Effector memory CD4-positive, alpha-beta T cell (primary cell): ENCODE results near the gene MC4R.
"Not testable (repeated sequence)": the region's sequence is repeated elsewhere in the genome, so short reads cannot be mapped to it uniquely, and the experiment has no call there.

Source experiments
- DNase-seq, 3 donors: peaks; one replicate each; pipeline ENCODE4 v3.0.0-alpha.2; 2020
- H3K27ac ChIP-seq: 2 replicates; pipeline ENCODE4 v1.7.0; 2013; ENCODE audit warnings: mild to moderate bottlenecking, low read length, moderate library complexity; ENCODE audit not compliant: insufficient read depth, poor library complexity, severe bottlenecking
- H3K27me3 ChIP-seq: replicated peaks from 2 replicates; pipeline ENCODE4 v1.7.0; 2013; ENCODE audit warnings: mild to moderate bottlenecking, low read length; ENCODE audit not compliant: insufficient read depth, control insufficient read depth, poor library complexity, severe bottlenecking
- H3K36me3 ChIP-seq: 2 replicates; pipeline ENCODE4 v1.7.0; 2013; ENCODE audit warnings: mild to moderate bottlenecking, low read length, moderate library complexity; ENCODE audit not compliant: control insufficient read depth, insufficient read depth
- H3K4me1 ChIP-seq: 2 replicates; pipeline ENCODE4 v1.7.0; 2013; ENCODE audit warnings: low read length, mild to moderate bottlenecking; ENCODE audit not compliant: control insufficient read depth, insufficient read depth, poor library complexity, severe bottlenecking
- H3K4me3 ChIP-seq: 2 replicates; pipeline ENCODE4 v1.7.0; 2013; ENCODE audit warnings: low read length, low read depth, mild to moderate bottlenecking; ENCODE audit not compliant: insufficient read depth, poor library complexity, severe bottlenecking
- H3K9me3 ChIP-seq: 2 replicates; pipeline ENCODE4 v1.7.0; 2013; ENCODE audit warnings: mild to moderate bottlenecking, low read length, moderate library complexity; ENCODE audit not compliant: control insufficient read depth
- total RNA-seq, 3 donors: gene quantifications; one replicate each; lab custom pipeline; 2026; lab: John Stamatoyannopoulos, UW

MC4R gene
- total RNA-seq: 0 reads per million in 3 donors

- no peaks in the 10 kb centered on the region for H3K27me3 ChIP-seq
- DNase-seq: no peak
- H3K4me3 ChIP-seq: no peak within 1 kb of the TSS
- no peaks in the 10 kb centered on the region for H3K9me3 ChIP-seq
- H3K4me1 ChIP-seq: no peaks in the 10 kb centered on the region
- H3K36me3 ChIP-seq: no peaks in the 10 kb centered on the region
- no peak within 1 kb of the TSS for H3K27ac ChIP-seq
These were observed at the start of gene MC4R for GRCh38 chr18:60372596-60372995. Gene MC4R (minus strand): TSS chr18:60372775. CDS start chr18:60372349, 426 bp downstream.

GRCh38 chr18:60422306-60422705 is 49.7 kb upstream of the MC4R start:
- H3K36me3 ChIP-seq, DNase-seq, H3K27me3 ChIP-seq, H3K27ac ChIP-seq, H3K9me3 ChIP-seq, H3K4me1 ChIP-seq, H3K4me3 ChIP-seq: not testable (repeated sequence)

GRCh38 chr18:60421356-60422118 is 49.0 kb upstream of the MC4R start:
- no peaks in the 10 kb centered on the region for H3K4me1 ChIP-seq
- DNase-seq: no peak
- no peaks in the 10 kb centered on the region for H3K27me3 ChIP-seq
- H3K9me3 ChIP-seq: peaks cover 5% of the 10 kb centered on the region
- no peak overlapping the region for H3K27ac ChIP-seq
- H3K4me3 ChIP-seq: no peak overlapping the region
- H3K36me3 ChIP-seq: no peaks in the 10 kb centered on the region

- Histone ChIP-seq H3K27ac (no peak overlapping the region), H3K9me3 (peaks cover 4% of the 10 kb centered on the region), H3K4me3 (no peak overlapping the region), H3K4me1 (no peaks in the 10 kb centered on the region), H3K36me3 (no peaks in the 10 kb centered on the region), H3K27me3 (no peaks in the 10 kb centered on the region)
- DNase-seq: no peak
These were observed 45.4 kb upstream of the MC4R start for GRCh38 chr18:60417946-60418345.

- no peaks in the 10 kb centered on the region for H3K27me3 ChIP-seq
- no peak overlapping the region for H3K27ac ChIP-seq
- no peaks in the 10 kb centered on the region for H3K4me1 ChIP-seq
- no peaks in the 10 kb centered on the region for H3K36me3 ChIP-seq
- no peaks in the 10 kb centered on the region for H3K9me3 ChIP-seq
- no peak for DNase-seq
- no peak overlapping the region for H3K4me3 ChIP-seq
These were observed 41.5 kb upstream of the MC4R start for GRCh38 chr18:60413944-60414547.

GRCh38 chr18:60411715-60412114 is 39.1 kb upstream of the MC4R start:
- Histone ChIP-seq H3K27me3 (no peaks in the 10 kb centered on the region), H3K9me3 (no peaks in the 10 kb centered on the region), H3K27ac (no peak overlapping the region), H3K36me3 (no peaks in the 10 kb centered on the region), H3K4me1 (no peaks in the 10 kb centered on the region), H3K4me3 (no peak overlapping the region)
- no peak for DNase-seq

GRCh38 chr18:60406721-60407120 is 34.1 kb upstream of the MC4R start:
- Histone ChIP-seq H3K36me3 (no peaks in the 10 kb centered on the region), H3K9me3 (no peaks in the 10 kb centered on the region), H3K27ac (no peak overlapping the region), H3K4me3 (no peak overlapping the region), H3K27me3 (no peaks in the 10 kb centered on the region), H3K4me1 (no peaks in the 10 kb centered on the region)
- DNase-seq: no peak

GRCh38 chr18:60404486-60405085 is 32.0 kb upstream of the MC4R start:
- no peaks in the 10 kb centered on the region for H3K9me3 ChIP-seq
- no peaks in the 10 kb centered on the region for H3K36me3 ChIP-seq
- no peaks in the 10 kb centered on the region for H3K27me3 ChIP-seq
- no peak overlapping the region for H3K4me3 ChIP-seq
- H3K4me1 ChIP-seq: no peaks in the 10 kb centered on the region
- no peak overlapping the region for H3K27ac ChIP-seq
- DNase-seq: no peak

- Histone ChIP-seq H3K4me1 (no peaks in the 10 kb centered on the region), H3K36me3 (no peaks in the 10 kb centered on the region), H3K27ac (no peak overlapping the region), H3K9me3 (no peaks in the 10 kb centered on the region), H3K27me3 (no peaks in the 10 kb centered on the region), H3K4me3 (no peak overlapping the region)
- DNase-seq: no peak
These were observed 28.8 kb upstream of the MC4R start for GRCh38 chr18:60401346-60401745.

- Histone ChIP-seq H3K36me3 (no peaks in the 10 kb centered on the region), H3K27me3 (no peaks in the 10 kb centered on the region), H3K9me3 (no peaks in the 10 kb centered on the region), H3K27ac (no peak overlapping the region), H3K4me1 (no peaks in the 10 kb centered on the region), H3K4me3 (no peak overlapping the region)
- no peak for DNase-seq
These were observed 19.1 kb upstream of the MC4R start for GRCh38 chr18:60391571-60392226.
